ENCODE measurements around the gene SMCO3. TPM values are rescaled to one million over a fixed set of nuclear protein-coding genes. Genes with fewer than 3 reads are reported as not detected.
A peak's percentile ranks its signal among the peaks of the same experiment; 100 is the strongest.

SMCO3 gene
- total RNA-seq, 1 donor from 2014 or later, result not detected

DNA sequence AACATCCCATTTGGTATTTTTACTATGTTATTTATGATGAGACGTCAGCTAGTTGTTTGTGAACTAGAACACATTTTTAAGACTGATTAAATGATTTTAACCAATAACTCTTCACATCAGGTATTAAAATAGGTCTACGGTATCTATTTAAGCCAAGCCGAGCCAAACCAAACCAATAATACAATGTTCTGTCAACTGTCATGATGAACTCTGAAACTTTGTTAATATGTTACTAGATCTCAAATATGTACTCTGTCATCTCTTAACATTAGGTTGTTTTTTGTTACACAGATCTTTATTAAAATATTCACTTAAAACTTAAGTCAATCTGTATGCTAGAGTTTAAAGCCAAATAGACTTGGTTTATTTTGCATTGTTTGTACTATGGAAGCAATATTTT lies 28.3 kb upstream of the SMCO3 start:
- DNase-seq, result no peak
- no peaks in the 10 kb centered on the region for H3K9me3 Mint-ChIP-seq
- no peaks in the 10 kb centered on the region for H3K36me3 Mint-ChIP-seq (ENCODE audit: low read depth)
- peaks cover 7% of the 10 kb centered on the region for H3K27me3 Mint-ChIP-seq
- H3K4me1 Mint-ChIP-seq, result peaks cover 5% of the 10 kb centered on the region
- intact Hi-C loops (cut with micrococcal nuclease), result loop anchor here (5.0 kb wide), 2 partner anchors 120 to 380 kb away; partner anchors contain the start of gene RERG
- H3K27ac Mint-ChIP-seq, result no peak overlapping the region
- no peak overlapping the region for H3K4me3 Mint-ChIP-seq

DNA sequence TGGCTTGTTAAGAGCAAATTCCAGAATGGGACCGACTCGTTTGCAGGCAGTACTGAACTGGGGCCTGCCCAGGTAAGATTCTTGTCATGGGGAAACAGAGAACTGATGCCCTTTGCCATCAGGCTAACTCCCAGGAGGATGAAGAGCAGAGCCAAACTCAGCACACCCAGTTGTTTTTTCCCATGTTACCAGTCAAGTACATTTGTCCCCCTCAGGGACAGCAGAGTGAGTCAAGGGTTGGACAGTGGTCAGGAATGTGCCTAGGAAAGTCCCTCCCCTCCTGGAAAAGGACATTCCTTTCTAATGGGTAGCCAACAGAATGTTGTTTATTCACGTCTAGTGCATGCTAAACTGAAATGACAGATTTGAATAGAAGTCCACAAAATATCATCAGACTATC lies 27.8 kb upstream of the SMCO3 start:
- intact Hi-C loops (cut with micrococcal nuclease), result loop anchor here (5.0 kb wide), 2 partner anchors 119 to 381 kb away; partner anchors contain the start of gene RERG
- peaks cover 5% of the 10 kb centered on the region for H3K4me1 Mint-ChIP-seq
- H3K4me3 Mint-ChIP-seq, result no peak overlapping the region
- DNase-seq, result no peak
- H3K27me3 Mint-ChIP-seq, result peaks cover 7% of the 10 kb centered on the region
- no peaks in the 10 kb centered on the region for H3K9me3 Mint-ChIP-seq
- no peaks in the 10 kb centered on the region for H3K36me3 Mint-ChIP-seq (ENCODE audit: low read depth)
- no peak overlapping the region for H3K27ac Mint-ChIP-seq

DNA sequence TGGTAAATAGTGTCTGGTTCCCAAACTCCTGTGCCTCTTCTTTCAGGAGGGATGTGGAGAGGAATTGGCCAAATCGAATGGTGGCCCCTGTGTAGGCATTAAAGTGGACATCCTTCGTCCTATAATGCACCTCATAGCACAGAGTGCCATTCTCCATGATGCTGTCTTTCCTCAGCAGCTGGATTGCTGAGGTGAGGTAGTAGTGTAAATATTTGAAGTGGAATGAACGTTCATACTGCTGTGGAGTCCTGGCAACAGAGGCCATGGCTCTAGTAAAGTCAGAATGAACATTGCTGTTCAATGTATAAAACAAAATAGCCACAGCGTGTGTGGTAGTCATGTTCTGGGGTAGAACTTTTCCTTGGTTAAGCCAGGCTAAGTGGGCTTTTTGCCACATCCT lies 26.6 kb upstream of the SMCO3 start:
- Mint-ChIP-seq H3K4me1 (peaks cover 2% of the 10 kb centered on the region), H3K4me3 (no peak overlapping the region), H3K36me3 (ENCODE audit: low read depth) (no peaks in the 10 kb centered on the region), H3K9me3 (no peaks in the 10 kb centered on the region), H3K27ac (no peak overlapping the region), H3K27me3 (peaks cover 8% of the 10 kb centered on the region)
- DNase-seq, result no peak
- intact Hi-C loops (cut with micrococcal nuclease), result loop anchor here (5.0 kb wide), 2 partner anchors 118 to 382 kb away; partner anchors contain the start of gene RERG

DNA sequence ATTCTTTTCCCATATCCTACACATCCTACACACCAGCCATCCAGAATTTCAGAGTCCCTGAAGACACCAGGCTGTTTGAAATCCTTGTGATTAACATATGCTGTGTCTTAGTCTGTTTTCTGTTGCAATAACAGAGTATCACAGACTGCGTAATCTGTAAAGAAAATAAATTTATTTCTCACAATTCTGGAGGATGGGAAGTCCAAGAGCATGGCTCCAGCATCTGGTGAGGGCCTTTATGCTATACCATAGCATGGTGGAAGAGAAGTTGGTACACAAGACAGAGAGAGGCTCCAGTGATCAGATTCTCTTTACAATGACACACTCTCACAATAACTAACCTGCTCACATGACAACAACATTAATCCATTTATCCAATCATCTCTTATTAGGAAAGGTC lies 25.3 kb upstream of the SMCO3 start:
- DNase-seq, result no peak
- H3K4me3 Mint-ChIP-seq, result no peak overlapping the region
- no peaks in the 10 kb centered on the region for H3K9me3 Mint-ChIP-seq
- no peak overlapping the region for H3K27ac Mint-ChIP-seq
- peaks cover 14% of the 10 kb centered on the region for H3K27me3 Mint-ChIP-seq
- intact Hi-C loops (cut with micrococcal nuclease), result no loop called here
- no peaks in the 10 kb centered on the region for H3K4me1 Mint-ChIP-seq
- no peaks in the 10 kb centered on the region for H3K36me3 Mint-ChIP-seq (ENCODE audit: low read depth)

DNA sequence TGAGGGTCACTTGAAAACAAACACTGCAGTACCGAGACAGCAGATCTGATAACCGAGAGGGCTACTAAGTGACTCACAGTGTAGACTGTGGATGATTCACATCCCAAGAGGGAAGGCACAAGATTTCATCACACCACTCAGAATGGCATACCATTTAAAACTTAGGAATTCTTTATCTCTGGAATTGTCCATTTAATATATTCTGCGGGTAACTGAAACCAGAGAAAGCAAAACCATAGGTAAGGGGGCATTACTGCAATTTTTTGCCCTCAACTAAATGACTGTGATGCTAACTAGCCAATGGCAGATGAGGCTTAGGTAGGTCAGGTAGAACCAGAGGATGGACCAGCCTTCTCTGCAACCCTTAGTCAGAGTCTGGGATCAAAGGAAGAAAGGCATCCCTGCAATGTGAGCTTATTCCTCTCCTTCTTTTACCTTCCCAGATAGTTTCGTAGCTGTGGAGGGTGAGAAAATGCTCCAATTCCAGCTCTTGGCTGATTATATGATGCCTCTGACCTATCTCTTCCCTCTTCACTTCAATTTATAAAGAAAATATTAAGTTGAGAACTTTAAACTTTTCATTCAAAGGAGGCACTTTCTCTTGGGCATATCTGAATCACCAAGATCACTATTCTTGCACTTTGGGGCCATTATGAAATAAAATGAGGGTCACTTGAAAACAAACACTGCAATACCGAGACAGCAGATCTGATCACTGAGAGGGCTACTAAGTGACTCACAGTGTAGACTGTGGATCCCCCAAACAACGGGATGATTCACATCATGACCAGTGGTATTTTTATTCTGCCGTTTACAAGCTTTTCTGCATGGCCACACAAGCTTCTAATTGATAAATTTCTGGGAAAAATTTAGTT lies 22.6 kb upstream of the SMCO3 start:
- no peaks in the 10 kb centered on the region for H3K9me3 Mint-ChIP-seq
- H3K27me3 Mint-ChIP-seq, result peaks cover 29% of the 10 kb centered on the region
- H3K27ac Mint-ChIP-seq, result no peak overlapping the region
- H3K4me1 Mint-ChIP-seq, result no peaks in the 10 kb centered on the region
- H3K36me3 Mint-ChIP-seq (ENCODE audit: low read depth), result no peaks in the 10 kb centered on the region
- intact Hi-C loops (cut with micrococcal nuclease), result no loop called here
- H3K4me3 Mint-ChIP-seq, result no peak overlapping the region
- no peak for DNase-seq

DNA sequence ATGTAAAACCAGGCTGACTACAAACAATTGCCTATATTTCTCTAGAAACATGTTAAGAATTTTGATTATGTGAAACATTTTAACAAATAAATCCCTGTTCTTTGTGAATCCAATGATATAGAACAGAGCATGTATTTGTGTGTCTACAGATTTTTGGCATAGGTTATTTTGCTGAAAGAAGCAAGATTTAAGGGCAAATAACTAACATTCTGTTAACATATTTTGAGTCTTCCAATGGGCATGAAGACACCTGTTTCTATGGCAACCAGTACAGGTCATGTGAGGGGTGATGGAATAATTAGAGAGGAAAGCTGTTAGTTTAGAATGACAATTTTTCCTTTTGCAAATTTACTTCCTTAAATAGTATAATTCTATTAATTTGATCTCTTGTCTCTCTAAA lies 20.5 kb upstream of the SMCO3 start:
- H3K27me3 Mint-ChIP-seq, result peaks cover 31% of the 10 kb centered on the region
- H3K4me1 Mint-ChIP-seq, result no peaks in the 10 kb centered on the region
- no peak overlapping the region for H3K27ac Mint-ChIP-seq
- intact Hi-C loops (cut with micrococcal nuclease), result no loop called here
- H3K36me3 Mint-ChIP-seq (ENCODE audit: low read depth), result no peaks in the 10 kb centered on the region
- no peak overlapping the region for H3K4me3 Mint-ChIP-seq
- no peak for DNase-seq
- H3K9me3 Mint-ChIP-seq, result no peaks in the 10 kb centered on the region

DNA sequence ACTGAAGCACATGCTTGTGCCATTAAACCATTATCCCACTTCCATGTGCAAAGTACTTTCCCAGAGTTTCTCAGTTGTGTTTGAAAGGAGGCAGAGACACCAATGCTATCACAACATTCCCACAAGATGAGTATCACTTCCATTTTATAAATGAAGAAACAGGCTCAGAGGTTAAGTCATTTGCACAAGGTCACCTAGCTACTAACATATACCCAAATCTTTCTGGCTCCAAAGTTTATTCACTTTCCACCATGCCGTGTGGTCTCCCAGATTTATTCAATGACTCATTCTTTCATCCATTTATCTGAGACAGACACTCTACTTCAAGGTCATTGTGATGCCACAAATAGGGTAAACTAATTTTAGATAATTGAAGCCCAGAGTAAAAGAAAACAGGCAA lies 20.0 kb upstream of the SMCO3 start:
- intact Hi-C loops (cut with micrococcal nuclease), result no loop called here
- no peaks in the 10 kb centered on the region for H3K36me3 Mint-ChIP-seq (ENCODE audit: low read depth)
- no peaks in the 10 kb centered on the region for H3K9me3 Mint-ChIP-seq
- no peaks in the 10 kb centered on the region for H3K4me1 Mint-ChIP-seq
- H3K27ac Mint-ChIP-seq, result no peak overlapping the region
- peaks cover 29% of the 10 kb centered on the region for H3K27me3 Mint-ChIP-seq
- no peak overlapping the region for H3K4me3 Mint-ChIP-seq
- DNase-seq, result no peak

DNA sequence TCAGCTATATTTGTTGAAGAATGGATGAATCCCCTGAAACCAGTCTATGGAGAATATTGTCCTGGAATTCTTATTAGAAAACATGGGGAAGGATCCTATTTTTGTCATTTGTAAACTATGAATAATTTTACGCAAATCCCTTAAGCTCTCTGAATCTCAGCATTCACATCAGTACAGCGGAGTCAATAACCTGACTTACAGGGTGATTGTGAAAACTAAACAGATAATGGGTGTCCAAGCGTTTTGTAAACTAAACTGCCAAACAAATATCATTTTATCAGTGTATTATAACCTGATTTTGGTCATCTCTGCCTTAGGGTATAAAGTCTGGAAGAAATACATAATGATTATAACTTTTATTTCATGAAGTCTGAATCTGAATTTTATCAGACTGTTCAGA lies 19.4 kb upstream of the SMCO3 start:
- Mint-ChIP-seq H3K27me3 (peaks cover 26% of the 10 kb centered on the region), H3K4me1 (no peaks in the 10 kb centered on the region), H3K27ac (no peak overlapping the region), H3K4me3 (no peak overlapping the region), H3K36me3 (ENCODE audit: low read depth) (no peaks in the 10 kb centered on the region), H3K9me3 (no peaks in the 10 kb centered on the region)
- intact Hi-C loops (cut with micrococcal nuclease), result no loop called here
- no peak for DNase-seq

DNA sequence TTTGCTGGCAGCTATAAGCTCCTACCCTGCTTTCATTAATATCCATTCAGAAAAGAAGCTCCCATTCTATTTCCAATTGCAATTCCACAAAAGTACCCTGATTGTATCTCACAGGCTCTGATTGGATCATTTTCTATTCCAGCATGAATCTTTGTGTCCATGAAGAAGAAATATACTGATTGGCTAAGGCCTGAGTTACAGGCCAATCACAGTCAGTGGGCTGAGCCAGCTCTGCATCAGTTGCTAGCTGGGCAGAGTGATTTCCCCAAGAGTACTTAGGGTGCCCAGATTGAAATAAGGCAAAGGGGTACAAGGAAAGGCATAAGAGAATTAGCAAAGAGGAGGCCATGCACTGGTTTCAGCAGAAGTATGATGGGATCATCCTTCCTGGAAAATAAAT lies 14.9 kb upstream of the SMCO3 start:
- H3K27ac Mint-ChIP-seq, result no peak overlapping the region
- no peak overlapping the region for H3K4me3 Mint-ChIP-seq
- no peaks in the 10 kb centered on the region for H3K36me3 Mint-ChIP-seq (ENCODE audit: low read depth)
- peaks cover 16% of the 10 kb centered on the region for H3K27me3 Mint-ChIP-seq
- no peaks in the 10 kb centered on the region for H3K9me3 Mint-ChIP-seq
- peaks cover 3% of the 10 kb centered on the region for H3K4me1 Mint-ChIP-seq
- DNase-seq, result no peak
- intact Hi-C loops (cut with micrococcal nuclease), result no loop called here

DNA sequence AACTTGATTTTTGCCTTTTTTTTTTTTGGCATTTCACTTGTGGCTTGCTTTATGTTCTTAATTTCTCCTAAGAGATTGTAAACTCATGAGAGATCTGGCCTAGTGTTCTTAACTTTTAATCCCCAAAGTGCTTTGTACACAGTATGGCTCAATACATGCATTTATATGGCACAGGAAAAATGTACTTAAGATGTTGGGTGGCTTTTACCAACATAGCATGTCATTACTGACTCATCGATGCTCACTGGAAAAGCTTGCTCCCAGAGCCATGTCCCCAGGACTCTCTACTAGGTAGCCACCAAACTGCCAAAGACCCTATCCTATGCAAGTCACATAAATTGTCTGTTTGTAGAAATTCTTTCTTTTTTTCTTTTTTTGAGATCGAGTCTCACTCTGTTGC lies 13.1 kb upstream of the SMCO3 start:
- Mint-ChIP-seq H3K36me3 (ENCODE audit: low read depth) (no peaks in the 10 kb centered on the region), H3K9me3 (no peaks in the 10 kb centered on the region), H3K27me3 (peaks cover 5% of the 10 kb centered on the region), H3K4me1 (peaks cover 8% of the 10 kb centered on the region), H3K27ac (no peak overlapping the region), H3K4me3 (no peak overlapping the region)
- intact Hi-C loops (cut with micrococcal nuclease), result no loop called here
- no peak for DNase-seq

DNA sequence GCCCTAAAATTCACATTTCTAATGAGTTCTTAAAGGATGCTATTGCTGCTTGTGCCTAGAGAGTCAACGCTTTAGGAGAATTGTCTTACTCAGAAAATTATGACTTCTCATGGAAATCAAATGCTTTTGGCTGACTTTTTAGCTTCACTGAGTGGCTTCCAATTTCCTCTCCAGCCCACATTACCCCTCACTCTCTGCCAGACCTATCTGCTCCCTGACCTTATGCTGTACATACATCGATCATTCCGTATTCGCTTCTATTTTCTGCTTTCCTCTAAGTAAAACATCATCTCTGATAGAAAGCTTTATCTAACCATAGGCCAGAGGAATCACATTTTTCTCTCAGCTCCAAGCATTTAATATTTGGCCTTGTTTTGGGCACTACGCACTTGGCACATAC lies 12.5 kb upstream of the SMCO3 start:
- Mint-ChIP-seq H3K4me1 (peaks cover 8% of the 10 kb centered on the region), H3K36me3 (ENCODE audit: low read depth) (no peaks in the 10 kb centered on the region), H3K4me3 (no peak overlapping the region), H3K27ac (no peak overlapping the region), H3K9me3 (no peaks in the 10 kb centered on the region), H3K27me3 (peaks cover under 1% of the 10 kb centered on the region)
- no peak for DNase-seq
- intact Hi-C loops (cut with micrococcal nuclease), result no loop called here

DNA sequence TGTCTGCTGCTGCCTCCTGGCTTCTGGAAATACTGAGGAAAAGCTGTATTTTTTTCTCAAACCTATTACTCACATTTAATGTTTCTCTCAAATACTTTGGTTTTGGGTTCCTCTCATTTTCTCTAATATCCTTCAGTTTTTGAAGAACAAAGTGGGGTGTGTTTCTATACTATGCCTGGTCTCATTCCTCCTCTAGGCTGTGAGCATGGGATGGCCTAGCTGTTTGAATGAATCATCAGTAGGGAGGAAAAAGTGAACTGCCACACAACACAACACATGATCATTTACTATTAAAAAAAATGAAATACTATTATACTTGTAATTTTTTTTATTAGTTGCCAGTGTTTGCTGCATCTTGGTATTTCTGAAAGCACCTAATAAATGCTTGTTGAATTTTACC lies 11.3 kb upstream of the SMCO3 start:
- intact Hi-C loops (cut with micrococcal nuclease), result no loop called here
- Mint-ChIP-seq H3K36me3 (ENCODE audit: low read depth) (no peaks in the 10 kb centered on the region), H3K27ac (no peak overlapping the region), H3K9me3 (no peaks in the 10 kb centered on the region), H3K27me3 (no peaks in the 10 kb centered on the region), H3K4me1 (peaks cover 8% of the 10 kb centered on the region), H3K4me3 (no peak overlapping the region)
- no peak for DNase-seq

DNA sequence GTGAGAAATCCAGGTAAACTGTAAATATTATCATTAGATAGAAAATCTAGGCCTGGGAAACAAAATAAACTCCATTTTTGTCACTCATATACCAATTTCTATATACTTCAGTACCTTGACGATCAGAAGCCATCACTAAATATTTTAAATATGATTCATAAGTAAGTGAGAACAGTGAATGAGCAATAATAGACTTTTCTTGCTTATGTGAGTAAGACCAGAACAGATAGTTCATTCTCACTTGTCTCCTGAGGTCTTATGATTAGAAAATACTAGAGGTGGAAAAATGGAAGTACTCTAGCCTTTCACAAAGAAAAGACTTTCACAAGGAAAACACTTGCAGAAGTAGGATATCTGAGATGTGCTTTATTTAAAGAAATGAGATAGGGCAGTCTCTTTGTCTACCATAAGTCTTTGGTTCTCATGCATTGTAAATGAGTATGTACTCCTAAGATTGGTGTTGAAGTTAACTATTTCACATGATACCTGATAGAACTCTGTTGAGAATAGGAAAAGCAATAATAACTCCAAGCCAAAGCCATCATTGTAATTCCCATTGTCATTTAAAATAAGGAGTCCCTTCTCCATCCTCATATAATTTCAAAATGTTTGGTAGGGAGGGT lies 10.1 kb upstream of the SMCO3 start:
- Mint-ChIP-seq H3K4me1 (peaks cover 8% of the 10 kb centered on the region), H3K27ac (peak overlapping the region; percentile 20), H3K27me3 (peaks cover 6% of the 10 kb centered on the region), H3K4me3 (no peak overlapping the region), H3K9me3 (no peaks in the 10 kb centered on the region), H3K36me3 (ENCODE audit: low read depth) (no peaks in the 10 kb centered on the region)
- no peak for DNase-seq
- intact Hi-C loops (cut with micrococcal nuclease), result no loop called here

DNA sequence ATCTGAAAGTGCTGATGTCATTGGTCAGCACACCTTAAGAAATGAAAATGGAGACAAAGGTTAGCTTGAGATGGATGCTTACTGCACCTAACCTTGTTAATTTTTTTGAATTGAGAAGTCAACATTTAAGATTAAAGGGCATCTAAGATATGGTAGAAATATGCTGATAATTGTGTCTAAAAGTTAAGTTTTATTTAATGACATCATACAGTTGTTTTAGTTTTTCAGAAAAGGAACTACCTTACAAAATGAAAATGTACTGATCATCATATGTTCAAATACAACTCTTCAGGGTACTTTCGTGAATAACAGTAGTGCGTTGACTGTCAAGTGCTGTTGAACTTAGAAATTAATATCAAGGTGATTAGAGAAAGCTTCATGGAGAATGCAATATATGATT lies 2.5 kb downstream of the SMCO3 start:
- intact Hi-C loops (cut with micrococcal nuclease), result no loop called here
- no peak overlapping the region for H3K4me3 Mint-ChIP-seq
- H3K9me3 Mint-ChIP-seq, result no peaks in the 10 kb centered on the region
- H3K27me3 Mint-ChIP-seq, result peaks cover 2% of the 10 kb centered on the region
- no peak for DNase-seq
- no peaks in the 10 kb centered on the region for H3K36me3 Mint-ChIP-seq (ENCODE audit: low read depth)
- peaks cover 10% of the 10 kb centered on the region for H3K4me1 Mint-ChIP-seq
- H3K27ac Mint-ChIP-seq, result no peak overlapping the region
